Eye (tissue), 1 donor: ENCODE data around the gene JRKL.

Experiments
- DNase-seq: peaks from one replicate; pipeline ENCODE4 v3.0.0-alpha.2; 2015

The JRKL gene

GRCh38 chr11:96389720-96390487, at the start of gene JRKL, which contains the start of gene CCDC82:
JRKL (plus strand) TSS chr11:96390013; CDS start chr11:96390650, 637 bp downstream.
CCDC82 (minus strand) TSS chr11:96389912; CDS start chr11:96384747, 5,165 bp downstream.
- DNase-seq, result peak; percentile 99

GRCh38 chr11:96340555-96340885, 49.3 kb upstream of the JRKL start:
- no peak for DNase-seq

GRCh38 chr11:96341211-96342013, 48.4 kb upstream of the JRKL start:
- no peak for DNase-seq

DNA sequence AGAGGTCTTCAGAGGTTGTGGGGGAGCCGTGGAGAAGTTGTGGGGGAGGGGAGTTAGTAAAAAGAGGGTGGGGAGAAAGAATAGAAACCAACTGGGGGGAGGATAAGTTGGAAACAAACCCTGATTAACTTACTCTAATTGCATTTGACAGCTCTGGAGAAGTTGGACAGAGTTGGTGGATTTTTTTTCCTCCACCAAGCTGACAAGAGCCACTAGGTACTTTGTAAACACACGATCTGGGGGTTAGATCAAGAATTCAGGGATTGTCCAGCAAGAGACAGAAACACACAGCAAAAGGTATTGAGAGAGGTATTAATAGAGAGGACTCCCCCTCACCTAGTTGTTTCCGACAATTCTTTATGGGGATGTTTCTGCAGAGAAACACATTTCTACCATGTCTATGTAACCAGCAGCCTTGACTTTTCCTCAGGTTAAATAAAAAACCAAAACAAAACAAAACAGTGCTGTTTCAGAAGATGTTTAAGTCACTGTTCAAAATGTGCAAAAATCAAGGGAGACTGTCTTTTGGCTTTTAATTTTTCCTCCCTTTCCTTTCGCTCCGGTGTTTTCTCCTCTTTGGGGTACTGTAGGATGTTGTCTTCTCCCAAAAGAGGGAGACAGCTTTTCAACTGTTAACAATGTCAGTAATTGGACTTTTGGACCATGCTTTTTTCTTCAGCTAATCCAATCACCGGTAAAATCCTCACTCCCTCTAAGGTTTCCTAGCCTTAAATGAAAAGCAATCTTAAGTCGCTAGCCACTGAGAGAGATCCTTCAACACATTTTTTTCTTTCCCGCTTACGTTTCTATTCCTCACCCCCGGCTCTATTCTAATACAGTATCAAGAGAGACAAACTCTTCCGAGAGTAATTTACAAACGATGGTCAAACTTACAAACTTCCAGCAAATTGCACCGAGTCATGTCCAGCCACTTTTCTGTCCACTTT, 47.5 kb upstream of the JRKL start:
- peak; percentile 73 for DNase-seq

GRCh38 chr11:96342961-96343711, 46.7 kb upstream of the JRKL start, which contains the start of gene MAML2:
MAML2 (minus strand) TSS chr11:96343195; CDS start chr11:96341895, 1,300 bp downstream.
- peak; percentile 97 for DNase-seq

DNA sequence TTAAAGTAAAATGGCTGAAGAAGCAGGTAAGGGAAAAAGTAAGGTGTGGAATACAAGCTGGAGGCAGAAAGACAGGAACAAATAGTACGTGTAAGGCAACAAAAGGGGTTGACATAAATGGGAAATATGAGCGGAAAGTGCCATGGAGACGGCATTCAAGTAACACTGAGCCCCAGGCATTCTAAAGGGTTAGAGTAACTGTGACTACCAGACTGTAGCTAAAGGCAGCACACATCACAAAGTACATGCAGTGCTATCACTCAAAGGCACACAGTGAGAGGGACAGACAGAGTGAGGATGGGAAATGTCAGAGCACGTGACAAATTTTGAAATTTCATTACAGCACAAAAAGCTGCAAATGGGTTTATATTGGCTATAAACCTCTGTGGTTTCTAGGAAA, 33.0 kb upstream of the JRKL start:
- no peak for DNase-seq

- DNase-seq, result no peak
Measured at GRCh38 chr11:96357794-96358193, 32.0 kb upstream of the JRKL start.

DNA sequence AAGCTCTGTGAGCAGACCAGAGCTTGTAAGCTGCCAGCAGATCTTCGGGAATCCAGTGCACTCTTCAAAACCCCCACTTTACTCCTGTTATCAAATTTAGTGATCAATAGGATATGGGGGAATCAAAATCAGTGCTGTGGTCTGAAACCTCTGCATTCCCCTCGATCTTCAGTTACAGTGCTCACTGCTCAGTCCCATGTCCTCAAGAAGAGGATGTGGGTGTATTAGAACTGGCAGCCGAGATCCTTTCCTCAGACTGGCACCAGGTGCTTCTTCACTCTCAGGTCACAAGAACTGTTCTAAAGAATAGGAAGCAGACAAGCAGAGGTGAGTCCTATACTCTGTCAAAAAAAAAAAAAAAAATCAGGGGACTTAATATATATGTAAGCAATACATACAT, 31.5 kb upstream of the JRKL start:
- no peak for DNase-seq

DNA sequence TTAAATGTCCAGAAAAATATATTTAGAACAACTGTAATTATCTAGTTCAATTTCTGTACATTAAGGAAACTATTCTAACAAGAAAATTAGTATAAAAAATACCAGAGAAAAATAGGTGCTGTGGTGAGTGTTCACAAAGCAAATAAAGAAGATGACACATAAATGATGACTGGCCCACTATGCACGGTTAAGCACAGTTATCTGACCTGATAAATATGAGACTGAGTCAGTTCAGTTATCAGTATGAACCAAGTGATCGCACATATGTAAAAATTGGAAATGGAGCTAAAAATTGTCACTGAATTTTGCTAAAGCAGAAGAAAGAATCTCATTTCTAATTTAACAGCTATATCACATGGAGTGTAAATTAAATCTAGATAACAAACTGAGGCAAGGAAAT, 28.0 kb upstream of the JRKL start:
- DNase-seq, result no peak

DNA sequence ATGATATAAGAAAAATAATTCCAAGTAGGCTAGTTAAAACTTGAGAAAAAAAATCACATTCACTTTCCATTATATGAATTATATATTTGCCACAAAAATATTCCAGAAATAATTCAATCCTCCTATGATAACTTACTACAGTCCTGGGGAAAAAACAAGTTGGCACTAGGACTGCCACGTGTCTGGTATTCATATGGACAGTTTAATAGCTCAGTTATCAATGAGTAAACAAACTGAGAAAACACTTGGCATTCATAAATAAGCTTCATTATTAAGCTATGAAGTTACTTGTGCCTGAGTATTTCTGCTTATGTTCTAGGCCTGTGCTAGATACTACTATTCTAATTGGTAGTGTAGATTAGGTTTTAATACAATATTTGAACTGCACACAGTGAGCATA, 24.3 kb upstream of the JRKL start:
- DNase-seq, result no peak

- DNase-seq, result no peak
Measured at GRCh38 chr11:96366024-96366423, 23.8 kb upstream of the JRKL start.

DNA sequence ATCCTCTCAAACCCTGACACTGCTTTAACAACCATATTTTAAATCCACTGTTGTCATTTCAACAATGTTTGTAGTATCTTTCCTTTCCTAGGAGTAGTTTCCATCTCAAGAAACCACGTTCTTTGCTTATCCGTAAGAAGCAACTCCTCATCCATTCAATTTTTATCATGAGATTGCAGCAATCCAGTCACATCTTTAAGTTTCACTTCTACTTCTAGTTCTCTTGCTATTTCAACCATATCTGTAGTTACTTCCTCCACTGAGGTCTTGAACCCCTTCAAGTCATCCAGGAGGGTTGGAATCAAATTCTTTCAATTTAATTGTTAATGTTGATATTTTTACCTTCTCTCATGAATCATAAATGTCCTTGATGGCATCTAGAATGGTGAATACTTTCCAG, 22.5 kb upstream of the JRKL start:
- no peak for DNase-seq

GRCh38 chr11:96373826-96374225, 16.0 kb upstream of the JRKL start:
- DNase-seq, result no peak

DNA sequence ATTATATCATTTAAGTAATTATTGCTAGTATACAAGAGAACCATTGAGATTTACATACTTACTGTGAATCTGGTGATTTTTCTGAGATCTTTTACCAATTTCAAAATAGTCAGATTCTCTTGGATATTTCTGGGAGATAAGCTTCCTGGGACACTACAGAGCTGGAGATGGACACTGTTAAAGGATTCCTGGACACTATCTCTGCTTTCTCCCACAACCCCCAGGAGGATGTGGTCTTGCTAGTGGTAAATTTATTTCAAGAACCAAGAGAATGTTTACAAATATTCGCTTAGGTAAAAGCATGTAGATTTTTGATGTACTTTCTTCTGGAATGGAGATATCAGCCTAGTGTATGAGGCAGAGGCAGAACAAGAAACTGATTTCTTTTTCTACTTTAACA, 13.0 kb upstream of the JRKL start:
- no peak for DNase-seq

DNA sequence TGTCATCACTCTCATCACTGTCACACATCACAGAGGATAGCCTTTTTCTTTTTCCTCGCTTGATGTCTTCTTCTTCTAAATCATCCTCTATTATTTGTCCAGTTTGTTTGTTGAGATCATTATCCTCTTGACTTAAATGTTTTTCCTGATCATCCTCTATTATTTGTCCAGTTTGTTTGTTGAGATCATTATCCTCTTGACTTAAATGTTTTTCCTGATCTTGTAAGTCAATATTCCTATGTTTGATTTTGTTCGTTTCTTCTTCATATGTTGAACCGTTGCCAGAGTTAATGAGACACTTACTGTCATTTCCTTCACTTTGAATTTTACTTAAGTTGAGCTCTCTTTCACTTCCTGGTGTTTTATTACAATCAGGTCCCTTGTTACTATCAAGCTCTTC, 5.7 kb upstream of the JRKL start:
- no peak for DNase-seq

DNA sequence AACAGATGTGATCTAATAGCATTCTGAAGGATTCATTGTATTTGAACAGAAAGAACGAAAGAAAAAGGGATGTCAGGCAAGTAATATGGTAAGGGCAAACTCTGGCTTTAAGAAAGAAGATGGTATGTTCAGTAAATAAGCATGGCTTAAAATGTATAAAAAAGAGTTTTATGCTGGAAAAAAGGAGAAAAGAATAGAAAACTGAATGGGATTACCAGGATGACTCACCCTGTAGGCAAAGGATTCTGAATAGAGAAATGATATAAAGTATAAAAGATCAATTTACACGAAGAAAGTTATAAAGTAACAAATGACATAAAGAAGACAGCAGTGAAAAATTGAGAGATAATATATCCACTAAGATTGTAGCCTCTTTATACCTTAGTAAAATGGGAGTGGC, 4.6 kb upstream of the JRKL start:
- no peak for DNase-seq

DNA sequence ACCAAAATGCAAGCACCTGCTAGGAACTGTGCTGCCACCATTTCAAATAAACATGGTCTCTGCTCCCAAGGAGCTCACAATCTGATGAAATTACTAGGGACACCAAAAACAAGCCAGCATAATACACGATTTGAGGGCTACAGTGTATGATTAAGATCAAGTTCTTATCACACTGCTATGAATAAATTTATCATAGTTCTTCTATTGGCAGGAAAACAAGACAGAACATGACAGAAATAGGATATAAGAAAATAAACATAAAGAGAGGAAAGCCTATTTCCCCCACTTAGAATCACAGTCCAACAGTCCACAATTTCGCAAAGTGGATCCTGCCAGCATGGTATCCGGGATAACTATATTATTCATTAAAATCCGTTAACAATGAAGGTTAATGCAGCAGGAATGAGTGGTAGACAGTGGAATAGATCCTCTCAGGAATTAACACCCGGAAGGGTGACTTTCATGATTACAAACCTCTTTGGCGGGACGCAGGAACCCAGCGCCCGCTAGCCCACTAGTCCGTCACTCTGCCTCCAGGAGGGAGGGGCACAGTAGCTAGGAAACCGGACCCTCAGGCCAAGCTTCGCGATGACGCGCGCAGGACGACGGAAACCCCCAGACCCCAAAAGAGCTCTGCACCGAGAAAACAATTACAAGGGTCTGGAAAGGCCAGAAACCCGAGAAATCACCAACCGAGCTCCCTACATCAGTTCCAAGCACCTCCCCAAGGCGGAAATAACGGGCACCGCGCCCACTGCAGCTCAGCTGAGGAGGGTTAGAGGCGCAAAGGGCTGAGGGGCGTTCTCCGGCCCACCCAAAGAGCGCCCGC, 708 bp upstream of the JRKL start:
- peak; percentile 94 for DNase-seq

GRCh38 chr11:96390488-96390792, 627 bp downstream of the JRKL start:
- DNase-seq, result no peak

DNA sequence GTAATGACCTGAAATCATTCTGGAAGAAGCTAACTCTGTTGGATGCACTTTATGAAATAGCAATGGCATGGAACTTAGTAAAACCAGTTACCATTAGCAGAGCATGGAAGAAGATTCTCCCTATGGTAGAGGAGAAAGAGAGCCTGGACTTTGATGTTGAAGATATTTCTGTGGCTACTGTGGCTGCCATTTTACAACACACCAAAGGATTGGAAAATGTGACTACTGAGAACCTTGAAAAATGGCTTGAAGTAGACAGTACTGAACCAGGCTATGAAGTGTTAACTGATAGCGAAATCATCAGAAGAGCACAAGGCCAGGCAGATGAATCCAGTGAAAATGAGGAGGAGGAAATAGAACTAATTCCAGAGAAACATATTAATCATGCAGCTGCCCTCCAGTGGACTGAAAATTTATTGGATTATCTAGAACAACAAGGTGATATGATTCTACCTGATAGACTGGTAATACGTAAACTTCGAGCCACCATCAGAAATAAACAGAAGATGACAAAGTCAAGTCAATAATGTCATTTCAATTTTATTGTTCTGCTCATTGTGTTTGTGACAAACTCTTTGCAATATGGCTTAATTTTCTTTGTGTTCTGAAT, 2.0 kb downstream of the JRKL start:
- DNase-seq, result no peak

DNA sequence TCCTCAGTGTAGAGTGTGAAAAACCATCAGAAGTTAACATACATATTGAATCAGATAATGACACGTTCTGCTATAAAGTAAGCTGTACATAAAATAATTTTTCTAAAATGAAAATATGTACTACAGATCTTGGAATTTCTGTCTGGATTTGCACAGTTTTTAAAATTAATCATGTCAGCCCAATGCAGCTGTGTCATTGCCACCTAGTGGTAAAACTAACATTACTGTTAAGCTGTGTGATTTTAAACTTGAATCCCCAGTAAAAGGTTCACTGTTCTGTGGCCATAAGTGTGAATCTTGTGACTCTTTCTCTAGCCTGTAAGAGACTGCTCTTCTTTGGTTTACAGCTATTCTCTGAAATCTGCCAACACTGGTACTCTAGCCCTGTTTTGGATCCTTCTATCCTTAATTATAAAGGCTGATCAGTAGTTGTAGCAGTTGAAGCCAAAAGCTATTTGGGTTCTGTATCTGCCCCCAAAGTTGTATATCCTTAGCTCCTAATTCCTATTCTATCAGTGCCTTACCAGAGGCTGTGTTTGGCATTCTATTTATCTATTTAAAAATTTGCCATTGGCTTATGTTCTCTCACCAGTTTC, 4.0 kb downstream of the JRKL start:
- peak; percentile 65 for DNase-seq

GRCh38 chr11:96394773-96395172, 5.0 kb downstream of the JRKL start:
- no peak for DNase-seq
